GM21528 (cell line): Measurements from ENCODE around the gene USP2.

Experiments used
- ATAC-seq: cut with Tn5 transposase; IDR thresholded peaks from one replicate; pipeline ENCODE4 v1.9.1; 2021; ENCODE audit warnings: mild to moderate bottlenecking, moderate library complexity; ENCODE audit not compliant: unreplicated experiment, low FRiP score

The USP2 gene

DNA sequence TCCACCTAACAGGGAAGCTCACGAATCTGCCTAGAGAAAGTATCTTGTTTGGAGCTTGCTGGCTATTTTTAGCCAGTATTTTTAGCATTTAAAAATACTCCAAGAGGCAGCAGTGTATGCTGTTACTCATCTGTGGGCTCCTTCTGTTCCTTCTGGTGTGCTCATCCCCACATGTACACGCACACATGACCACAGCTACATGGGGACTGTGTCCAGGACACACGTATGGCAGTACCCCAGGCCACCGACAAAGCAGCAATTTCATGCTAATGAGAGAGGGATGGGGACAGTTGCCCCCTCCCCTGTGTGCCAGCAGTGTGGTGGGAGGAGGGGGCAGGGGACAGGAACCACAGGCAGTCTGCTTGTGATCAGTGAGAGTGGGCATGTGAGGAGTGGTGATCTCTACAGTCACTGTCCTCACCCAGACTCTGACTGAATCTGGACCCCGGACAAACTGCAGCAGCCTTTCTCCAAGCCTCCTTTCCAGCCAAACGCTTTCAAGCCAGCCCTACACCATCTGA lies 16.4 kb downstream of the USP2 start:
- no peak for ATAC-seq

DNA sequence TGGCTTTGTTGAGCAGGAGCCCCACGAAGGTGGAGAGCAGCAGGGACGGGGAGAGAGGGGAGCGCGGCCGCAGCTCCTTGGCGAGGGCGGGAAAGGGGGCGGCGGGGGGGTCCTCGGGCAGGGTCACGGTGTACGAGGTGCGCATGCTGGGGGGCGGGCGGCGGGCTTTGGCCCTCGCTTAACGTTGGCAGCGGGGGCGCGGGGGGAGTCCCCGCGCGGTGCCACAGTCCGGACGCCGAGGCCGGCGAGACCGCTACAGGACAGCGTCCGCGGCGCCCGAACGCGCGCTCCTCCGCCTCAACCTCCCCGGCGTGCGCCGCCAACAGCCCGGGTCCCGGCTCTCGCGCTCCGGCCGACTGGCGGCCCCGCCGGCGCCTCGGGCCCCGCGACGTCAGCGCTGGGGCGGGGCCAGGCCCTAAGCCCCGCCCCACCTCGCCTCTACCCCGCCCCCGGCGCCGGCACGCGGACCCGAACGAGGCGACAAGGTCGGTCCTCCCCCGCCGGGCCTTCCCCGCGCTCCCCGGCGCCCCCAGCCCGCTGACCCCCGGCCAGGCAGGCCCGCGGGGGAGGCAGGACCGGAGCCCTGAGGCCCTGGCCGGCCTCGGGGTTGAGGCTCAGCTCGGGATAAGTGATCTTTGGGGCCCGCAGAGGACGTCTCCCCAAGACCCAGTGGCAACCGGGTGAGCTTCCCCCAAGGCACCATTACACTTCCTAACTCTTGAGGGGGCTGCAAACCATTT lies 17.5 kb downstream of the USP2 start:
- no peak for ATAC-seq

DNA sequence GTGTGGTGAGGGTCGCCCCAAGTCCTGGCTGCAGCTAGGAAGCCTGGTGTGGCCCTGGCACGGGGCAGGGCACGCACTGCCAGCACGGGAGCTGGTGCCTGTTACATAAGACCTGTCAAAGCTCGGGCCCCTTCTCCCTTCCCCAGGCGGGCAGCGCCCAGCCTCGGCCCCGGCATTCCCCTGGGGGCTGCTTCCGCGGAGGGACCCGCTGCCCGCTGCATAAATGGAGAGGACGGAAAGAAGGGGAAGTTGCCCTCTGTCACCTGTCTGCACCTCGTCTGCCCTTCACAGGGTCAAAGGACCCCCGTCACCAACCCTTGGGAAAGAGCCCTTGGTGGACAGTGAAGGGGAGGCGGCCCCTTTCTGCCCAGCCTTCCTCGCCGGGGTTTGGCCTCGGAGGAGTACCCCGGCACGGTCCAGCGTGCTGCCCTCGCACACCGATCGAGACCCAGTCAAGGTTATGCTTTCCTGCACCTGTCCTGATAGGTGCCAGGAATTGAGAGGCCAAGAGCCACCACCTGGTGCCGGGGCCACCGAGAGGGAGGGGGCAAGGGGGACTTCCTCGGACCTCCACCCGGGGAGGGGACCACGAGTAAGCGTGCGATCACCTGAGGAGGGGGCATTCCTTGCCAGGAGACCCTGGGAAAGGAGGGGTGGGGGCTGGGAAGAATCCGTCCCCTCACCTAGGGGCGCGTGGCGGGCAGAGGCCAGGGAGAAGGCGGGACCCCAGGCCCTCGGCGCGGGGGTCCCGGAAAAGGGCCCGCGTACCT lies 18.2 kb downstream of the USP2 start:
- no peak for ATAC-seq

DNA sequence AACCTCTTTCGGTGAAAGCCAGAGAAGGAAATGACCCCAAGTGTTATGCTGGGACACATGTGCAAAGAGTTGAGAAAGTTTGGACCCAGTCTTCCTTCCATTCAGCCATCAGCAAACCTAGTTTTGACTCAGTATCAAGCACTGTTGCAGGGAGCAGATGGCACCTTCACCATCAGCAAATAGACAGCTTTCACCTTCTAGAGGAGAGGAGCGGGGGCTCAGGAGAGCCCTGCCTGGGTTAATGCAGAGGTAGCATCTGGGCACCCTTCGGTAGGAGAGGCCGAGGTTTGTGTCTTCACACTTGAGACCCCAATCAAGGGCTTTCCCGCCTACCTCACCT lies 18.8 kb downstream of the USP2 start:
- no peak for ATAC-seq

DNA sequence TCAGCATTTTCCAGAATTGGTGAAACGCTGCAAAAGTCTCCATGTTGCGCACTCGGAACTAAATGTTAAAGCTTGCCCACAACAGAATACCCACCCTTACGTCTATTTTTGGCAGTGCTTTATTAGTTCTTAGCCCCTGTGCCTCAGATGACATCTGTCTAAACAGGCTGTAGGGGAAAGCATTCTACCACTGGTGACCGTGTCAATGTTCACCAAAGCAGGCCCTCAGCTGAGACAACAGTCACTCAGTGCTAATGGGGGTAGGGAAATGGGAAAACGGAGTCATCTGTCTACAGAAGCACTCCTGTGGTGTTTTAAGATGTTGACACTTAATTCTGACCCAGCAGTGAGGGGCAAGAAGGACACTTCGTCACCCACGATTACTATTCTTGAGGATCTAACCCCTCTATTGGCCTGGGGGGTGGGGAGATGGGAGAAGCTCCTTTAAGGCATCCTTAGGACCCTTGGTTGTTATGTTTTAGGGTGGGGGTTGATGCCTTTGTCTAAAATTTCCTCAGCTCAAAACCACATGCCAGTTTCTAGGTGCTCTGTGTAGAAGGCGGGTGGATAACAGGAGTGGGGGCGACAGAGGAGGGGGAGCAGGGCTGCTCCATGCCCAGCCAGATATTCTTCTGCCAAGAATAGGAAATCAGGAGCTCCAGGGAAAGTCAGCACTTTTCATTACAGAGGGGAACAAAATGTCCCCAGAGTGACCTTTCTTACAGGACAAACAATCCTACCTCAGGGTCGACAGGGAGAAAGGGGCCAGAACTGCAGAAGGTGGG lies 19.4 kb downstream of the USP2 start:
- ATAC-seq: no peak

GRCh38 chr11:119361056-119361787 lies 20.3 kb downstream of the USP2 start:
- ATAC-seq: no peak

DNA sequence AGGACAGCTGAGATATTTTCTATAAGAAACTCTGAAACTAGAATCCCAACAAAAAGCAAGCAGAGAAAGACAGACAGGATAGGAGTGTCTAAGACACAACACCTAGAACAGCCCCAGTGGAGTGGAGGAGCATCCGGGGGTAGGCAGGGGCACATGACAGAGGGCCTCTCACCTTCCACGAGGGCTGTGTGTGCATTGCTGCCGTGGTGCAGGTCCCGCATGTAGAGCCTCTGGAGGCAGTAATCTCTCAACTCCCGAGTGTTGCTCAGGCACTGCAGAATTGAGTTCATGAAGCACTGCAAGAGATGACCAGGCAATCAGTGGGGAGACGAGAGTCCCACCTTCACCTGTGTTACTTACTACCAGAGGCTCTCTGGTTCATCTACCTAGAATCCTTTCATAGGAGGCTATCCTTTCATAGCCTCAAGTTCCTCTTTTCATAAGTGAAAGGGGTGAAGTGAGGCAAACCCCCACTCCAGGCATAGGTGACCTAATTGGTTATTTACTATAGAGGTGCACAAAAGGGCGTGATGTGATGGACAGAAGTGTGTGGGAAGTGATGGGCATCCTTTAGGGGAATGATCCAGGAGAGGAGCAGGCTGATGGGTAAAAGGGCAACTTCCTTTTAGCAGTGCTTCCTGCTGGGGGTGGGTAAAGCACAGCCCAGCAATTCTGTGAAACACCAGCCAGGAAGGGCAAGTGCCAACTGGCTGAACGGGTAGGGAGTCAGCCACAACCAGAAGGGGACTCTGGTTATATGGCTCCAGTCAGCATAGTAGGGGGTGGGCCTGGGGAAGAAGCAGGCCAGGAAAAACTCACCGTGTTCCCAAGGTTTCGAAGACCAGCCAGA lies 21.9 kb downstream of the USP2 start:
- ATAC-seq: no peak

- ATAC-seq: no peak
Measured at GRCh38 chr11:119357074-119357473, 24.4 kb downstream of the USP2 start.

- peak; percentile 68 for ATAC-seq
Measured at GRCh38 chr11:119356349-119357031, 25.0 kb downstream of the USP2 start.

GRCh38 chr11:119355091-119355843 lies 26.2 kb downstream of the USP2 start:
- no peak for ATAC-seq

- ATAC-seq: no peak
Measured at GRCh38 chr11:119352857-119353260, 28.6 kb downstream of the USP2 start.

DNA sequence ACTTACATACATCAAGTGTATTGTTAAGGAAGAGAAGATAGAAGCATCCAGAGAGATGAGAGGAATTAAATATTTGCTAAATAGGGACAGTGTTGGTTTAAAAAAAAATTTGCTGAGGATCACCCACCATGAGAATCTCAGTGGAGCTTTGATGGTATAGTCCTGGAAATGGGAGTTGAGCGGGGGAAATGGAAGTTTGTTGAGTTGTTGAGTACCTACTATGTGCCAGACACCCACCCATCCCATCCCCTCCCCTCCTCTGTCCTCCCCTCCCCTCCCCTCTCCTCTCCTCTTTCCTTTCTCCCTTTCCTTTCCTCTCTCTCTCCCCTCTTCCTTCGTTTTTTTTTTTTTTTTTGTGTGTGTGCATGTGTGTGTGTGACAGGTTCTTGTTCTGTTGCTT lies 30.3 kb downstream of the USP2 start:
- no peak for ATAC-seq

GRCh38 chr11:119350302-119350701 lies 31.2 kb downstream of the USP2 start:
- no peak for ATAC-seq

DNA sequence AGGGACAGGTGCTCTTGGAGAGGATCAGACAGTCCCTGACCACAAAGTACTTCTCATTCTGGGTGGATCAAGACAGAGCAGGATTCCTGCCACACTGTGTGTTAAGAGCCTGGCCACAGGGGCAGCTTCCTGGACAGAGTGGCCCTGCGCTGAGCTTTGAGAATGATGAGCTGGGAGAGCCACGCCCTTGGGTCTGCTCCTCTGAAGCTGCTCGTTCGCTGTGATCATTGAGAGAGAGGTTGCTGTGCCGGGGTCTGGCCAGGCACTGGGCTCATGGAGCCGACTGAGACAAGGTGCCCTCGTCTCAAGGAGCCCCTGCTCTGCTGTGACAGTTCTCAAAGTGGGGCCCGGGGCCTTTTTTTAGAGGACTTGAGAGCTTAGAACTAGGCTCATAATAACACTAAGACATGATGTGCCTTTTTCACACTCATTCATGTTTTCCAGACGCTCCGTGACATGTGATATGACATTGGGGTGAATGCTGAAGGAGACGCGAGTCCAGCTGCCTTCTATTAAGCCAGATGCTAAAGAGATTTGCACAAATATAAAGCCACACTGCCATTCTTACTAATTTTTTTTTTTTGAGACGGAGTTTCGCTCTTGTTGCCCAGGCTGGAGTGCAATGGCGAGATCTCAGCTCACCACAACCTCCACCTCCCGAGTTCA lies 33.4 kb downstream of the USP2 start:
- ATAC-seq: no peak

DNA sequence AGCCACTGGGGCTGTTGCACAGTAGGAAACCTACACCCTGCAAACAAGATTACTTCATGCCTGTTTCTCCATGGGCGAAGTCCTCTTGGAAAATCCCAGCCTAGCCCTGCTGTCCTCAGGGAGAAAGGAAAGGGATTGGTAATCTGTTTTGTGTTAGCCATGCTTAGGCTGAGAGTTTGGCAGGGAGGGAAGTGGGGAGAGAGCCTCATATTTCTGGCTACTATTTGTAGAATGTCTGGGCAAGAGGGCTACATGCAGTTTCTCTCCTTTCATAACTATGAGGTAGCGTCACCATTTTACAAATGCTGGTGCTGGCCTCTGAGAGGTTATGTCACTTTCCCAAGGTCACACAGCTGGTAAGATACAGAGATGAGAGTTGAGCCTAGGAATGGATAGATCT lies 34.2 kb downstream of the USP2 start:
- no peak for ATAC-seq

GRCh38 chr11:119346605-119347004 lies 34.9 kb downstream of the USP2 start, which contains the start of gene MFRP:
MFRP (minus strand) TSS chr11:119346705; CDS start chr11:119346513, 192 bp downstream.
- no peak for ATAC-seq

DNA sequence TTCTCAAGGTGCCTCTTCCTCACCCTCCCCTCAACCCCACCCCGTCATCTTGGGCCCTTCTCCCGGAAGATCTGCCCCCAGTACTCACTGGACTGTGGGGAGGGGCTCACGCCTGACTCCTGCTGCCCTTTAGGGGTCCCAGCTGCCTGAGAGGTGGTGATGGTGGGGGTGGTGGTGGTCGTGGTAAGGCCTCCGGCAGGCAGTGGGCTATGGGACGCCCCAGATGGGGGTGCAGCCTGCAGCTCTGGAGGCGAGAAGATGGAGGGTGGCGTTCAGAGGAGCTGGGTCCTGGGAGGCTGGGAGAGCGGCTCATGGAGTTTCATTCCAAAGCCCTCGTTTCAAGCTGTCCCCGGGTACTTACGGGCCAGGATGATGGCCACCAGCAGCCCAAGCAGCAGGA lies 35.8 kb downstream of the USP2 start:
- no peak for ATAC-seq
